RPMI7951 (cell line): ENCODE data around the gene TTC34. TPM values are rescaled to one million over a fixed set of nuclear protein-coding genes. Genes with fewer than 3 reads are reported as not detected.
A peak's percentile ranks its signal among the peaks of the same experiment; 100 is the strongest.
"Not testable (repeated sequence)": the region's sequence is repeated elsewhere in the genome, so short reads cannot be mapped to it uniquely, and the experiment has no call there.

Experiments
- DNase-seq: peaks from one replicate; pipeline ENCODE4 v3.0.0-alpha.2; 2012; ENCODE audit warnings: low read depth
- total RNA-seq: library from RNA; depleted of rRNA; stranded (reverse); fragments of >200 nt; shearing (Covaris generic); gene quantifications from 2 replicates; pipeline ENCODE4 v1.2.3, GENCODE V29; 2014

Gene TTC34
- total RNA-seq, 1 experiment from 2014 or later, result 0.12 TPM

DNA sequence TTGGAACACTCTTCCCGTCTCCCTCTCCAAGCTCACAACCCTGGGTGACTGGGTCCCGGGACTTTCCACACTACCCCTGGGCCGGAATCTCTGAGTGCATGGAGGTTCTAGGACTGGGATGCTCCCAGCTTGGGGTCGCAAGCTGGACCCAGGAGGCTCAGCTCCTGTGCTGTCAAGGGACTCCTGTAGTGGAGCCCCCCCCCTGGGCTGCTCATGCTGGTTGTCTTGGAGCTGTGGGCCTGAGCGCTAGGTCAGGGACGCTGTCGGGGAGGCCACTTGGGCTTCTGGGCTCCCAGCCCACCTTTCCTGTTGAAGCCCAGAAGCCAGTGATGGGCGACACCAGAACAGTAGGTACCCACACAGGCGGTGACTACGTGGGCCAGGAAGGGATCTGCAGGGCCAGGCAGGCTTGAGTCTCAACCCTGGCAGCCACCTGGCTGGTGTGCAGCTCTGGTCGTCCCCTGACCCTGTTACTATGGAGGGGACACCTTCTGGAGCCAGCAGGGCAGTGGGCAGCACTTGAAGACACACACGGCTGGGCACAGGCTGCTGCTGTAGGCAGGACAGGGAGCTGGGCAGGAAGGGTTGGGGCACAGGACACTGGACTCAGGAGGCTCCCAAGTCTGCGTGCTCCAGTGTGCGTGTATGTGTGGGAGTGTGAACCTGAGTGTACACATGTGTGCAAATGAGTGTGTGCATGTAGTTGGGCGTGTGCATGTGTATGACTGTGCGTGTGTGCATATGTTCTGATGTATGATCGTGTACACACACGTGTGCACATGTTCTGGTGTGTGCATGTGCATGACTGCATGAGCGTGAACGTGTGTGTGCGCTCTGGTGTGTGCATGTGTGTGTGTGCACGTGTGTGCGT lies 171.6 kb downstream of the TTC34 start:
- no peak for DNase-seq

DNA sequence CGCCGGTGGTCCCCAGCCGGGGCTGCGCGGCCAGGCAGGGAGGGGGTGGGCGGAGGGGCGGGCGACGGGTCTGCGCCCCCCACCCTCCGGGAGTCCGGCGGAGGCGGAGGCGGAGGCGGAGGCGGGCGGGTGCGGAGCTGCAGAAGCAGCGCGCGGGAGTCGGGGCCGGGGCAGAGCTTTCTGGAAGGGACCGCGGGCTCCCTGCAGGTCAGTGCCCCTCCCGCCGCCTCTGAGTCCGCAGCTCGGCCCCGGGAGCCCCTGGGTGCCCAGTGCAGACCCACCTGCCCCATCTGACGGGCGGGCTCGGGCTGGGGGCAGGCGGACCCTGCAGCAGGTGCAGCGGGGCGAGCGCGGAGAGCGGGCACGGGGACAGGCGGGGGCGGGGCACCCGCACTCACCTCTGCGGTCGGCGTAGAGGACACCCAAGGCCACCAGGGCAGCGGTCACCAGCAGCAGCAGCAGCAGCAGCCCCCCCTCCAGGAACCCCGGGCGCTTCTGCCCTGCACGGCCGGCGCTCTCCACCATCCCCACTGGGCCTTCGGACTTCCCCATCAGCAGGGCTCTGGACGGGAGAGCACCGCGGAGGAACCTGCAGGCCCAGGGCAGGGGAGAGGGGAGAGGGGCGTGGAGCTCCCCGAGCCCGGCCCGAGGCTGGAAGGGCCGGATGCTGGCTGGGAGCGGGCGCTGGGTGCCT lies 172.4 kb downstream of the TTC34 start:
- no peak for DNase-seq

DNA sequence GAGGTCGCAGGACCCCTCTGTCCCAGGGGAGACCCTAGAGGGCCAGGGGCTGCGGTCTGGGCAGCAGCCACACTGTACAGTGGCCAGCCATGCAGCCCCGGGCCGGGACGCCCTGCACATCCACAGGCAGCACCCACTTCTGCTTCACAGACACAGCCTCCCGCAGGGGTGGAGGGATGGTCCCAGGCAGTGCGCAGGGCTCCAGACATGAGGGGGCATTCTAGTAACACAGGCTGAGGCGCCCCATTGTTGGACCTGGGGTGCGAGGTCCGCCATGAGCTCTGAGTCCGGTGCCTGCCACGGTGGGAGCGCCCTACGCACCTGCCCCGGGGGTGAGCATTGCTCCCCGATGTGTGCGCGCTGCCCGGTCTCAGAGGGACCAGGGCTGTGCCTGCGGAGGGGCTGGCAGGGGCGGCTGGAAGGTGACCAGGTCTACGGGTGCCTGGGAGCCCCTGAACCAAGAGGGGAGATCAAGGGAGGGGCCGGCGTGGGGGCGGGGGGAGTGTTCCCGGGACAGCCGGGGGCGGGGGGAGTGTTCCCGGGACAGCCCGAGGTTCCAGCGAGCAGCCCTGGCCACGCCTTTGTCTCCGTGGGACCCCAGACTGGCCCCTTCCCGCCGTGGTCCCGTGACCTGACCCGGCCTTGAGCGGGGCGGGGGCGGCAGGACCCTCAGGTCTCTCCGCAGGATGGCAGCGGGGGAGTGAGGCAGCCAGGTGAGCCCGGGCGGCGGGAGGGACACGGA lies 173.1 kb downstream of the TTC34 start:
- no peak for DNase-seq

DNA sequence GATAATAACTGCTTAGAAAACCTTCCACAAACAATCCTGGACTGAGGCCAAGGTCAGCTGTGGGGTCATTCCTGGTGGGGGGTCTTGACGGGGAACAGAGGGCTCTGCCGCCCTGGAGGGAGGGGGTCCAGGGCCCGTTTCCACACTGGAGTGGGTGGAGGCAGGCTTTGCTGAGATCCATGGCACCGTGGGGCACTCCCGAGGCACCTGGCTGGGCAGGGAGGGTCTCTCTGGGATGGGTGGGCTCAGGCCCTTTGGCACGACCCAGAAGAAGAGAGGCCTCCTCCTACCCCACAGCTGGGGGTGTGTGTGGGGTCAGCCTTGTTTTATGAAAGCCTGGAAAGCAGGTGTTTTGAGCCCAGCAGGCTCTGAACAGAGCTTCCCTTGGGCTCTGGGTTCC lies 173.7 kb downstream of the TTC34 start:
- DNase-seq, result no peak

DNA sequence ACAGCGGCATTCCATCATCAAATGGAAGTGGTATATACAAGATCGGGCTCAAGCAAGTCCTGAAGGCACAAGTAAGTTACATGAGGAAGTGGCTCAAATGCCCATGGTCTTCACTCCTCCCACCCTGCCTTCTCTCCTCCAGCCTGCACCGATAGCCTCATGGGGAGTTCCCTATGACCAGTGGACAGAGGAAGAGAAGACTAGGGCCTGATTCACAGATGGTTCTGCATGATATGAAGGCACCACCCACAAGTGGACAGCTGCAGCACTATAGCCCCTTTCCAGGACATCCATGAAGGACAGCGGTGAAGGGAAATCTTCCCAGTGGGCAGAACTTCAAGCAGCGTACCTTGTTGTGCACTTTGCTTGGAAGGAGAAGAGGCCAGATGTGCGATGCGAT lies 175.7 kb downstream of the TTC34 start:
- not testable (repeated sequence) for DNase-seq

DNA sequence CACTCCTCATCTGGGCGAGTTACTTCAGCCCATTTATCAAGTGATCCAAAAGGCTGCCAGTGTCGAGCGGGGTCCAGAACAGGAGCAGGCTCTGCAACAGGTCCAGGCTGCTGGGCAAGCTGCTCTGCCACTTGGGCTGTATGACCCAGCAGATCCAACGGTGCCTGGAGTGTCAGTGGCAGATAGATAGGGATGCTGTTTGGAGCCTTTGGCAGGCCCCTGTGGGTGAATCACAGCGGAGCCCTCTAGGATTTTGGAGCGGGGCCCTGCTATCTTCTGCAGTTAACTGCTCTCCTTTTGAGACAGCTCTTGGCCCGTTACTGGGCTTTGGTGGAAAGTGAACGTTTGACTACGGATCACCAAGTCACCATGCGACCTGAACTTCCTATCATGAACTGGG lies 176.2 kb downstream of the TTC34 start:
- no peak for DNase-seq

DNA sequence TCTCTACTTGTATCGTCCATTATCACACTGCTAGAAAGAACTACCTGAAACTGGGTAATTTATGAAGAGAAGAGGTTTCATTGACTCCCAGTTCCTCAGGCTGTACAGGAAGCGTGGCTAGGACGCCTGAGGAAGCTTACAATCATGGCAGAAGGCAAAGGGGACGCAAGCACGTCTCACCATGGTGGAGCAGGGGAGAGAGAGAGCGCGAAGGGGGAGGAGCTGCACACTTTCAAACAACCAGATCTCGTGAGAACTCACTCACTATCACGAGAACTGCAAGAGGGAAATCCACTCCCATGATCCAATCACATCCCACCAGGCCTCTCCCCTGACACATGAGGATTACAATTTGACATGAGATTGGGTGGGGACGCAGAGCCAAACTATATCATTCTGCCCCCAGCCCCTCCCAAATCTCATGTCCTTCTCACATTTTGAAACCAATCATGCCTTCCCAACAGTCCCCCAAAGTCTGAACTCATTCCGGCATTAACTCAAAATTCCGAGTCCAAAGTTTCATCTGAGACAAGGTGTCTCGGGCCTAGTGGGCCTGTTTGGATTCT lies 176.7 kb downstream of the TTC34 start:
- no peak for DNase-seq

DNA sequence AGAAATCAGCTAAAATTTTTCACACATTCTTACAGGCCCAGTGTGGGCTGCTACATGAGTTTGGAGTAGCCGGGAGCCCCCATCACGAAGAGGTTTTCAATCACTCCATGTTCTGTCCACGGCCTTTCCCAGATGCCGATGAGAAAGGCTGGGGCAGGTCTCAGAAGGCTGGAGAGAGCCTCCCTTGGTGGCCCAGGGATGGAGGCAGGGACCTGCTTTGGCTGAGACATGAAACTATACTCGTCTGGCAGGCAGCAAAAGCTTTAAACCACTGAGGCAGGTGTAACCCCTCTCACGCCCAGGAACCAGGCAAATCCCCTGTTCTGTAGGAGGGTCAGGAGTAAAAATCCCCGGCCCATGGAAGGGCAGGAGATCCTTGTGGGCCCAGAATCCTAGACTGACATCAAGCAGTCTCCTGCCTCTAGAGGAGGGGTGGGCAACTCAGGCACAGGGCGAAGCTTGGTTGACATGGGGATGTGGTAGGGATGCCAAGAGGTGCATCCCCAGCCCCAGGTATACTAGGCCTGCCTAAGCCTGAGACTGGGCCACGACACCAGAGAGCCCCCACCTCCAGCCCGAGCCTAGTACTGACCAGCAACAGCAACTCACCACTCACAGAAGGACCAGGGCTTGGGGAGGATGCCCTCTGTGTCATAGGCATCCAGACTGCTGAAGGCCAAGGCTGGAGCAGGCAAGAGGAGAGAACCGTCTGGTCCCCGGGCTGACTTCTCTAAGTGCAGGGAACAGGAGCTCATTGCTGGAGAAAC lies 177.7 kb downstream of the TTC34 start:
- no peak for DNase-seq

DNA sequence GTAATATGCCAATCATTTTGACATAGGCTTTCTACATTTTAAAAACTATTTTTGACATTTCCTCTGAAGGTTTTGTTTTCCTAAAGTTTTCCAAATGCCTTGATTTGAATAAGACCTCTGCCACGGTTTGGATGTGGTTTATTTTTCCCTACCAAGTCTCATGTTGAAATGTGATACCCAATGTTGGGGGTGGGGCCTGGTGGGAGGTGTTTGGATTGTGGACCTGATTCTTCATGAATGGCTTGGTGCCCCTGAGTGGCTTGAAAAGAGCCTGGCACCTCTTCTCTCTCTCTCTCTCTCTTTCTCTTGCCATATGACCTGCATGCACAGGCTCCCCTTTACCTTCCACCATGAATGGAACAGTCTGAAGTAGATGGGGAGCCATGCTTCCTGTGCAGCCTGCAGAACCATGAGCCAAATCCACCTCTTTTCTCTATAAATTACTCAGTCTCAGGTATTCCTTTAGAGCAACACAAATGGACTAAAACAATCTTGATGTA lies 183.5 kb downstream of the TTC34 start:
- no peak for DNase-seq

DNA sequence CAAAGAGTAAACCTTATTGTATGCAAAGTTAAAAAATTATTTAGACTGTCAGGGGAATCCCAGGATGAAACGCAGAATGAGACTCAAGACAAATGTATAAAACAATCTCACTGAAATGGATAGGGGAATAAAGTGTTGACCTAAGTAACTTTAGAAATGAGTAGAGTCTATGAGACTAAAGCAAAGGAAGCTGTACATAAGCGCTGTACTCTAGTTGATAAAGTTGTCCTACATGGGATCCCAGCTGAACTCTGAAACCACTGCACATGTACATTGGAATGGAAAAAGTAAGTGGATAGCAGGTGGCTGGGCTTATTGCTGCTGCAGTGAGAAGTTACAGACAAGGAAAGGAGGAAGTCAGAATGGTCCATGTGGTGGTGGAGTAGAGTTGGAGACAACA lies 187.3 kb downstream of the TTC34 start:
- DNase-seq, result no peak

DNA sequence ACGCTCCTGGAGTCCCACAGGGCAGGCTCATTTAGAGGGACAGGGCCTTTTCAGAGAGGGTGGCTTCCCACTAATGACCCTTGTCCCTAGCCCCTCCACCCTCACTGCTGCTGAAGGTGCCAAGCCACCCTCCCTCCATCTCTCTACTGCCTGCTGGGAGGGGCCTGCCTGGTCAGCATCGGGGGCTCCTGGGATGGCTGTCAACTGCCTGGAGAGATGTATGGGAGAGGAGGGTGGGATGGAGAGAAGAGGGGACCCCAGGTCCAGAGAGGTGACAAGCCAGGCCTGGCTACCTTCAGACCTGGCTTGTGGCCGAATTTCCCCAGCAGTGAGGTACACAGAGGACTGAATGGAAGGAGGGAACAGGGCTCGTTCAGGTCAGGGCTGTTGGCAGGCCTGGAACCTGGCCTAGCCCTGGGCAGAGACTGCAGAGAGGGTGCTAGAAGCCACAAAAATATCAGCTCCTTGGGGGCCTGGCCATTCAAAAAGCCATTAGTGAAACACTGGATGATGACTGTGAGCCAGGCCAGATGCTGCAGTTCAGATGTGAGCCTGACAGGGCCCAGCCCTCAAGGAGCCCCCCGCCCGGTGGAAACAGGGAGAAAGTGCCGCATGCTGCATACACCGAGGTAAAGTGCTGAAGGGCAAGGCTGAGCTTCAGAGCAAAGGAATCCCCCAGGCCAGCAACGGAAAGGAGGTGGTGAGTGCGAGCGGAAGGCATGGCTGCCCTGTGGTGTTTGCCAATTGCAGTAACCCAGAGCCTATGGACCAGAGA lies 188.7 kb downstream of the TTC34 start:
- DNase-seq, result no peak

DNA sequence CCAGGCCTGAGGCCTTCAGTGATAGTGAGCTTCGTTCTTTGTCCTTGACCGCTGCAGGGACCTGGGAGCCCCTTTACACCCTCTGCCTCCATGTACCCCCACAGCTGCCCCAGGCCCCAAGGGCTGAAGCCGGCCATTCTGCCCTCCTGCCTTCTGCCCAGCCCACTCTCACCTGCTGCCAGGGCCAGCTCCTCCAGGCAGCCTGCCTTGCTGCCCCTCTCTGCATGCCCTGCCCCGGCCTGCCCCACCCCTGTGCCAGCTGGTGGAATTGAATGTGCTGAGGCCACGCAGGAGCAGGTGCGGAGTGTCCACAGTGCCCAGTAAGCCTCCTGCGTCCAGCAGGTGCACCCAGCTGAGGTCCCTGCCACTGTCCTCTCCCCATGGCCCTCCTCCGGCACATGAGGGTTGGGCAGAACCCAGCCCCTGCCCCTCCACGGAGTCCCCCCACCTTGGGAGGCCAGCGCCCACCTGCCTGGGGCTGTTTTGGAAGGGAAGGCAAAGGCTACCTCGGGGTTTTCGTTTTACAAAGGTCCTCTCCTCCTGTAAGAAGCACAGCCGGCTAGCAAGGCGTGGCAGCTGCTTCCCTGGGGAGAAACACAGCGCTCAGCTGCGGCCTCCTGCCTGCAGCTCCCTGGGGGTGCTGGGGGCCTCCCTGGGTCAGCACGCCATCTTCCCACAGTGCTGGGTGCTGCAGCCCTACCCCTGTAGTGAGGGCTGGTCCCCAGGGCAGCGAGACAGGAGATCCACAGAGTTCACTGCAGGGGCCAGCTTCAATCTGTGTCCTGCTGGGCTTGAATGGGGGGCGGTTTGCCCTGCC lies 189.7 kb downstream of the TTC34 start:
- no peak for DNase-seq

DNA sequence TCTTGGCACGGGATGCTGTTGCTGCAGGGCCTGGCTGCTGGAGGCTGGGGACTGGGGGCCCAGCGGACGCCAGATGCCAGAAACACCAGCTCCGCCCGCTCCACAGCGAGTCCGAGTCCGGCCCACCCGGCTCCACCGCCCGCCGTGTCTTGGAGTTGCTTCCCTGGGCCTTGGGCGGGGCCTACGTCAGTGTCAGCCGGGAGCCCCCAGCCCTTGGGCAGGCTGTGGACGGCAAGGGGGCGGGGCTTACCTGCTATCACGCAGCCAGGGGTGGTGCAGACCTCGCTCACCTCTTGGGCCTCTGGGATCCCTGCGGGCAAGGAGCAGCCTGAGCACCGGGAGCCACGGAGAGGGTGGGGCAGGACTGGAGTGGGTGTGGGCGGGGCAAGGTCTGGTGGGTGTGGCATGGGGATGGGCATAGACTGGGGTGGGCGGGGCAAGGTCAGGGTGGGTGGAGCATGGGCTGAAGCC lies 190.4 kb downstream of the TTC34 start:
- peak; percentile 6 for DNase-seq

DNA sequence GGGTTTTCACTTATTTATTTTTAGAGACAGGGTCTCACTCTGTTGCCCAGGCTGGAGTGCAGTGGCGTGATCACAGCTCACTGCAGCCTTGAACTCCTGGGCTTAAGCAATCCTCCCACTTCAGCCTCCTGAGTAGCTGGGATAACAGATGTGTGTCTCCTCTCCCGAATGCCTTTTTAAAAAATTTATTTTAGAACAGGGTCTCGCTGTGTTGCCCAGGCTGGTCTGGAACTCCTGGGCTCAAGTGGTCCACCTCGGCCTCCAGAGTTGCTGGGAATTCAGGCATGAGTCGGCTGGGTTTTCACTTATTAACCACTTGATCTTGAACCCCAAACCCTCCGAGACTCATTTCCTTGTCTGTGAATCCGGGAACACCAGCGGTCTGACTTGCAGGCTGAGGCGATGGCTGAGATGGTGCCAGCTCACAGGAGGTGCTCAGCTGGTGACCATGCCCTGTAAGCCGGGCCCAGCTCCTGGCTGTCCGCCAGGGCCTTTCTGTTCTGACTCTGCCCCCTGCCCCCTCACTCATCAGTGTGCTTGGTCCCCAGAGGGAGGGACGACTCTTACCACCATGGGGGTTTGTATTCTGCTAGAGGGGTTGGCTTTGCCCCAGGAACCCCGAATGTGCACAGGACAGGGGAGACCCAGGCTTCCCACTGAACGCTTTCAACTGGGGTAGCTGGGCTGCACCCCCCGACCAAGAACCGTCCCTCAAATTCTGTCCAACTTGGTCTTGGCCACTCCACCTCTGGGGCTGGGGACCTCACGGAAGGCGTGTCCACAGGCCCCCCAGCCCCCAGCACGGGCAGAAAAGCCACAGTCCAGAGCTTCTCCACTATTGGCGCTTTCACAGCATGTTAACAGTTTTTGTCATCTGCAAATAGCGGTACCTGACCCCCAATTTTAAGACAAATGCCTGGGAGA lies 191.2 kb downstream of the TTC34 start:
- no peak for DNase-seq

DNA sequence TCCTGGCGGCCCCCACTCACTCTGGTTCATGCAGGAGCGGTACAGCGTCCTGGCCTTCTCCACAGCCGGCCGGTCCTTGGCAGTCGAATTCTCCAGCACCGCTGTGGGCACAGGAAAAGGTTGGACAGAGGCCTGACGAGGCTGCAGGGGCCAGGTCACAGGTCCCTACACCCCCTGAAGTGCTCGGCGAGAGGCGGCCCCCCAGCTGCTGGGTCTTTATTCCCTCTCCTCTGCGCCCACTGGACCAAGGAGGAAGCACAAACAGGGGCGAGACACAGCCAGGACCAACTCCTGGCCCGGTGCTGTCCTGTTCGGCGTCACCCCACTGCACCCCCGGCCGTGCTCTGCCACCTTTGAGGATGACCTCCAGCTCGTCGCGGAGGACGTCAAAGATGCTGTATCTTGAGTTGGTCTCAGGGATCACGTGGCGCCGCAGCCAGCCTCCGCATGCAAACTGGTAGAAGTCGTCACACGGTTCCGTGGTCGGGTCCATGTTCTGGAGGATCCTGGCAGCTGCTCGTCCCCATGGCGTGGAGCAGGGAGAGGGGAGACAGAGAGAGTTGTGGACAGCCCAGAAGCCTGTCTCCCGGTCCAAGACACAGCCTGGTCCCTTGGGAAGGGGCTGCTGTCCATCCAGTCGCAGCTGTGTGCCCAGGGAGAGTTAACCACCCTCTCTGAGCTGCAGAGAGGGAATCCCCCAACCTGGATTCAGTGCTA lies 192.0 kb downstream of the TTC34 start:
- DNase-seq, result no peak

DNA sequence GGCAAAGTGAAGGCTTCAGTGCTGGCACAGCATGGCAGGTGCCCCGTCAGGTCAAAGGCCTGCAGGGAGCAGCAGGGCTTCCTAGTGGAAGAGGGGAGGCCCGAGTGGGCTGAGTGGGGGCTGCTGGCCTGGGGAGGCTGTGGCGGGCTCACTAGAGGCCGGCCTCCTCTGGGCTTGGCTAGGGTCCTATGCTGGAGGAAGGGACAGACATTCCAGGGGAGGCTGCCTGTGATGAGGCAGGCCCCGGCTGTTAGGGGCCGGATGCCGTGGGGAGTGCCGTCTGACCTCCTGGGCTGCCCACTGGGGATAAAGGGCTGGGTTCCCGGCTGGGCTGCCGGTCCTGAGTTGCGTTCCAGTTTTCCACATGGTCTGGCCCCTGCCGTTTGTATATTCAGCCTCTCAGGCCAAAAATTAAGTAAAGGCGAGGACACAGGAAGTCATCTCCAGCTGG lies 193.8 kb downstream of the TTC34 start:
- DNase-seq, result no peak

DNA sequence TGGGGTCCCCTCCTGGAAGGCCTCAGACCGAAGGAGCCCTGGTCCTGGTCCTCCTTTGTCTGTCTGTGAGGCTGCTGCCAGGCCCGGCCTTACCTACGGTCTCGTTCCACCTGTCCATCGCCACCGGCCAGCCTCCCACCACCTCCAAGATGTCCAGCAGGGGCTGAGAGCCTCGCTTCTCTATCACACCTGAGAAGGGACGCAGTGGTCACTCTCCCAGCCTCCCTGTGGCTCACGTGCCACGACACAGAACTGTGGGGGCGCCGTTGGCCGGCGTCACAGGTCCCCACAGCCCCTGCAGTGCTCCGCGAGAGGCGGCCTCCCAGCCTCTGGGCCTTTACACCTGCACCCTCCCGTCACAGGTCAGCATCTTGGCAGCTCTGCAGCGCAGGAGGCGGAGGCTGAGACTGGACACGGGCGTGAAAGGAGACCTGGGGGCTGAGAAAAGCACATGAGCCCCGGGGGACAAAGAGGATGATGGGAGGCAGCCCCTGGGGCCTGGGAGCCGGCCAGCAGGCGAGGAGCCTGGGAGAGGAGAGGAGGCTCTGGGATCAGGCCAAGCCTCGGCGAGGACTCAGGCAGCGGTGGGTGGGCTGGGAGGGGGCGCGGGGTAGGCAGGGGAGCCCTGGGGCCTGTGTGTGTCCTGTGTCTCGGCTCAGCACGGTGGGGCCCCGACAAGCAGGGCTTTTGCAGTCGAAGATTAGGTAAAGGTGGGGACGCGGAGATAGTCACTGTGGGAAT lies 194.4 kb downstream of the TTC34 start:
- no peak for DNase-seq
